Measurements from ENCODE around the gene YIF1B.

YIF1B gene

DNA sequence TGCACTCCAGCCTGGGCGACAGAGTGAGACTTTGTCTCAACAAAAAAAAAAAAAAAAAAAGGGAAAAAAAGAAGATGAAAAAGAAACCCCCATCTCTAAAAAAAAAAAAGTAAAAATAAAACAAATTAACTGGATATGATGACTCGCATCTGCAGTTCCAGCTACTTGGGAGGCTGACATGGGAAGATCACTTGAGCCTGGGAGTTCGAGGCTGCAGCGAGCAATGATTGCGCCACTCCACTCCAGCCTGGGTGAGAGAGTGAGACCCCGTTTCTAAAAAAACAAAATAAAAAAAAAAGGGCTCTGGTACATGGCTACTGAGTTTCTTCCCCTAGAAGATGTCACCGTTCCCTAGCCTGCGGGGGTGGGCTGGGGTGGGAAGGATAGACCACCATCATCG, 17.5 kb upstream of the YIF1B start:
- DNase-seq, result no peak

DNA sequence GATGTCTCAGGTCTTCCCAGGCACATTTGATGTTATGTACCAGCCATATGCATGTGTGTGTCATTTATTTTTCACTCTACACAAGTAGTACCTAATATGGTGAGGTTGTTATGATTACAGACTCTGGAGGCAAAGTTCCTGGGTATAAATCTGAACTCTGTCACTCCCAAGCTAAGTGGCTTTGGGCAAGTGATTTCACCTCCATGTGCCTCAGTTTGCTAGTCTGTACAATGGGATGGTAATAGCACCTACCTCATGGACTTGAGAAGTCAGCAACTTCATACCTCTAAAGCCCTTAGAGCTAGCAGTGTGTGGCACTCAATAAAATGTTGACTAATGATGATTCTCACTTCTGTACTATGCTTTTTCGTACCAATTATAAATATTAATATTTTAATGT, 16.0 kb upstream of the YIF1B start:
- DNase-seq, result no peak

DNA sequence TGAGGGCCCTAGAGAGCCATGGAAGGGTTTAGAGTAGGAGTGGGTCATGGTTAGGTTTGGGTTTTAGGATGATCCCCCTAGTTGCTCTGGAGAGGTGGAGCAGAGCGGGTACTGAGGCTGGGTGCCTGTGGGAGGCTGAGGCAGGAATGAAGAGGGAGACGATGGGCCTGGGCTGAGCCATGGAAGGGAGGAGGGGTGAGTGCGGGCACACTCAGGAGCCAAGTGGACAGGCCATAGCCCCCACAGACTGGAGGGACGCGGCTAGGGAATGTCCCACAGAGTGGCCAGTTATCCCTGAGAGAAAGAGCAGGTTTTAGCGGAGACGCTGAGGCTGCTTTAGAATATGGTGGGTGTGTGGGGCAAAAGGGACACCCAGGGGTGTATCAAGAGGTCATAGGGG, 13.9 kb upstream of the YIF1B start:
- no peak for DNase-seq

DNA sequence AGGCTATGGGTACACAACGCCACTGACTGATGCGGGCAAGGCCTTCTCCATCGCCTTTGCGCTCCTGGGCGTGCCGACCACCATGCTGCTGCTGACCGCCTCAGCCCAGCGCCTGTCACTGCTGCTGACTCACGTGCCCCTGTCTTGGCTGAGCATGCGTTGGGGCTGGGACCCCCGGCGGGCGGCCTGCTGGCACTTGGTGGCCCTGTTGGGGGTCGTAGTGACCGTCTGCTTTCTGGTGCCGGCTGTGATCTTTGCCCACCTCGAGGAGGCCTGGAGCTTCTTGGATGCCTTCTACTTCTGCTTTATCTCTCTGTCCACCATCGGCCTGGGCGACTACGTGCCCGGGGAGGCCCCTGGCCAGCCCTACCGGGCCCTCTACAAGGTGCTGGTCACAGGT, 10.8 kb upstream of the YIF1B start:
- DNase-seq, result no peak

DNA sequence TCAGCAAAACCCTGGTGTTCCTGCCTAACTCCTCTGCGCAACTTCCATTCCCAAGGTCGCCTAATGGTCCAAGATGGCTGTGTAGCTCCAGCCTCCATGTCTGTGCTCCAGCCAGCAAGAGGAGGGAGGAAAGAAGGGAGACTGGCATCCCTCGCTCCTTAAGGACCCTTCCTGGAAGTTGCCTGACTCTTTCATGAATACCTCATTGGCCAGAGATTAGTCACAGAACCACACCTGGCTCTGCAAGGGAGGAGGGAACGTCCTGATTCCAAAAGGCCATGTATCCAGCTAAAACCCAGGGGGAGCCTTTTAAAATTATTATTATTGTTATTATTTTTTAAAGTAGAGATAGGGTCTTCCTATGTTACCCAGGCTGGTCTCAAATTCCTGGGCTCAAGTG, 8.7 kb upstream of the YIF1B start:
- no peak for DNase-seq

DNA sequence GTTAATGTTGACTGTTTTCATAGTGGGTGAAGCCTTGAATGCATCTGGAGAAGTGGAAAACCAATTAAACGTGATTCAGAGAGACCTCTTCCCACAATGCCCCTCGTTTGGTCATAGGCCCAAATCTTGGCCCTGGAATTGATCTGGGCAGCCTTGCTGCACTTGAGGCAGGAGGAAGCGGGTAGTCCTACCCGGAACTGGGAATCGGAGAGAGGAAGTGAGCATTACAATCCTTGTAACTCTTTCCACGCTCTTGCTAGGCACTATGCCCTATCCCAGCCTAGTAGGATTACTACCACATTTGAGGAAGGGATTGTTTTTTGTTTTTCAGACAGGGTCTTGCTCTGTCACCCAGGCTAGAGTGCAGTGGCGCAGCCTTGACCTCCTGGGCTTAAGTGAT, 7.5 kb upstream of the YIF1B start:
- DNase-seq, result no peak

DNA sequence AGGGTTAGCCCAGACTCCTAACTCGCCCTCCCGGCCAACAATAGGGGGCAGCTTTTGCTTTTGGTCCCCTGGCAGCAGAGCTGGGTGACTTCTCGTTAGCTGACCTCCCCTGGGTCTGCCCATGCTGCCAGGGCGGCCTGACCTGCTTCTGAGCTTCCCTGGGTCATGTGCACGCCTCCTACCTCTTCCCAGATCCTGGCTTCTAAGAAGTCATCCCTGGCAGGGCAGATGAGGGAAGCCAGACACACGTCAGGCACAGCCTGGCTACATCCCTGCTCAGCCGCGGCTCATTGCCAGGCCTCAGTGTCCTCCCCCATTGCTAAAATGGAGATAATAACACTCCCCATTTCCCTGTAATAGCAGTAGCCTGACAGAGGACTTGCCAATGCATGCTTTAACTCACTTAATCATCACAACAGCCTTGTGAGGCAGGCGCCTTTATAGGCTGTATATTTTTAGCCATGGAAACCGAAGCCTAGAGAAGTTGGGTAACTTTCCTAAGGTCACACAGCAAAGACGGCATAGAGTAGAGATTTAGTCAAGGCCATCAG, 6.0 kb upstream of the YIF1B start:
- no peak for DNase-seq

DNA sequence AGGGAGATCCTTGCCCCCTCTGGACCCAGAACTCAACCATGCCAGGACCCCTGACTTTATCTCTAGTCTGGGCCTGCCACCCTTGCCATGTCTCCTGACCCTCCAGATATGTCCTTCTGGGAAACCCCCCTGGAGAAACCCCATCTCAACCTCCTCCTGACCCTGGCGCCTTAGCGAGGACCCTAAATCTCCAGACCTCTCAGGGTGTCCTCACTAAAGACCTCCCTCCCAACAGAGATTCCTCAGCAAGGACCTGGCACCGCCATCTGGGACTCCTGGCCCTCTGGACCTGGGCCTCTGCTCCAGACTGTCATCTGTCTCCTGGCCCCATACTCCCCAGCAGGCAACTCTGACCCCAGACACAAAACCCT, 5.2 kb upstream of the YIF1B start:
- no peak for DNase-seq

DNA sequence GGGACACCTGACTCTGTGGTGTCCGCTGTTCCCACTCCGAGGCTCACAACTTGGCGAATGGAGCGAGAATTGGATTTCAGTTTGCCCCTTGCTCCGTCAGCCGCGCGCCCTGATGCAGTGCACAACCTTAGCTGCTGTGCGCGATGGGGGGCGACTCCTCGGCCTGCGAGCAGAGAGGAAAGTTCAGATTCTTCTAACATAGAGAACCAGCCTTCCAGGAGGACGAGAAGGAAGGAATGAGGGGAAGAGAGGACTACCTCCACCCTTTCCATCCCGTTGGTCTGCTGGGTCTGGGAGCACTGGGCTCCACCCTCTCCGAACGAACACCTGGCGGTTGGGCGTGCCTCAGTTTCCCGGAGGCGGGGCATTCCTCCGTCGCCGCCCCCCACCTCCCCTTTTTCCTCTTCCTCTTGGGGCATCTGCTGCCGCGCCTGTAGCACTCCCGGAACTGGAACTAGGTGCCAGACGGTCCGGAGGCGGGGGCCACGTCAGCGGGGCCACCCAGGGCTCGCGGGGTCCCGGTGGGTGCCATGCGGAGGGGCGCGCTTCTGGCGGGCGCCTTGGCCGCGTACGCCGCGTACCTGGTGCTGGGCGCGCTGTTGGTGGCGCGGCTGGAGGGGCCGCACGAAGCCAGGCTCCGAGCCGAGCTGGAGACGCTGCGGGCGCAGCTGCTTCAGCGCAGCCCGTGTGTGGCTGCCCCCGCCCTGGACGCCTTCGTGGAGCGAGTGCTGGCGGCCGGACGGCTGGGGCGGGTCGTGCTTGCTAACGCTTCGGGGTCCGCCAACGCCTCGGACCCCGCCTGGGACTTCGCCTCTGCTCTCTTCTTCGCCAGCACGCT, 3.9 kb upstream of the YIF1B start, which contains the start of gene KCNK6:
Gene KCNK6 (plus strand): TSS at position 425 of the 838 bp plus-strand sequence. CDS start 106 bp downstream, at position 531.
- DNase-seq, result peak; percentile 38

DNA sequence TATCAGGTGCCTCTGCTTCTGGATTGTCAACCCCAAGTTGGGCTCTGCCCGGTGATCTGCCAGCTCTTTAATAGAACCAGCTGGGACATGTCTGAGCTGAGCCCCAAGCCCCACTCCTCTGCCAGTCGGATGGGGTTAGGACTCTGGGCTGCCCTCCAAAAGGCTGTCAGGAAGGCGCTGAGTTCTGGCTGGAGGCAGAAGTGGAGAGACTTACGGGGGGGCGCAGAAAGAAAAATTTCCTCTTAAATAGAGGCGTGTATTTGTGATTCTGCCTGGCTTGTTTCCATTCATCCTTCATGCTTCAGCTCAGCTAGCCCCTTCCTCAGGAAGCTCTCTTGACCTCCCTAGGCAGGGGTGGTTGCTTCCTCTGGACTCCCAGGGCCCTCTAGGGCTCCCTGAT, 2.9 kb upstream of the YIF1B start:
- DNase-seq, result no peak

DNA sequence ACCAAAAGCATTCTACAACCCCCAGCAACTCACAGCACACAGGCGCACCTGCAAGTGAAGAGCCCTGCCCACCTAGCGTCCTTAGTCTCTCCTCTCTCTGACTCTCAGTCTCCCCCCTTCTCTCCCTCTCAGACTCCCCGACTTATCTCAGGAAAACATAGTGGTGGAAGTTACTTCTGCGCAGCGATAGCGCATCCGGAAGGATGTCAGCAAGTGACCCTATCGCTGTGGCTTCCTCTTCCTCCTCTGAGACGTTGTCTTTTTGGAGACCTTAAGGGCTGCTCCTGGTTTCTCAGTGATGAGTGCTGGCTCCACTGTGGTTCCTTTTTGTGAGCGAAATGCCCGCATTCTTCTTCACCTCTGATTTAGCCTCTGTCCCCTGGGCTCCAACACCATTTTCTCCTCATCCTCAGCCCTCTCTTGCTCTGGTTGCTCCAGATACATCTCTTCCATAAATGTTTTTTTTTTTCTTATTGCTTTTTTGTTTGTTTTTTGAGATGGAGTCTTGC, 1.4 kb upstream of the YIF1B start:
- no peak for DNase-seq

DNA sequence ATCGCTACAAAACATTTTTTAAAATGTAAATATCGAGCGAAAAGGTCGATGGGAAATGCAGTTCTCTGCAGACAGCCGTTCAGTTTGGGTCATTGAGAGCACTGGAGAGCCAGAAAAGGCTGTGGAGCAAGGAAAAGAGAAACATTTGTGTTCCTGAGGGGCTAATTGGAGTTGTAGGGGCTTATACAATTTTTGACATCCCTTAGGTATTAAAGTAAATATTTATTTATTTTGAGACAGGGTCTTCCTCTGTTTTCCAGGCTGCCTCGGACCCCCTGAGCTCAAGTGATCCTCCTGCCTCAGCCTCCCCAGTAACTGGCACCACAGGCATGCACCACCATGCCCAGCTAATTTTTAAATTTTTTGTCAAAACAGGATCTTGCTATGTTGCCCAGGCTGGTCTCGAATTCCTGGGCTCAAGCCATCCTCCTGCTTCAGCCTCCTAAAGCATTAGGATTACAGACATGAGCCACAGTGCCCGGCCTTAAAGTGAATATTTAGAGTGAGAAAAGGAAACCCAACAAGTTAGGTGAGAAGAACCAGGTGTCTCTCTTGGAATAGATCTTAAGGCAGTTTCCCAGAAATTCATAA, 825 bp upstream of the YIF1B start:
- no peak for DNase-seq

DNA sequence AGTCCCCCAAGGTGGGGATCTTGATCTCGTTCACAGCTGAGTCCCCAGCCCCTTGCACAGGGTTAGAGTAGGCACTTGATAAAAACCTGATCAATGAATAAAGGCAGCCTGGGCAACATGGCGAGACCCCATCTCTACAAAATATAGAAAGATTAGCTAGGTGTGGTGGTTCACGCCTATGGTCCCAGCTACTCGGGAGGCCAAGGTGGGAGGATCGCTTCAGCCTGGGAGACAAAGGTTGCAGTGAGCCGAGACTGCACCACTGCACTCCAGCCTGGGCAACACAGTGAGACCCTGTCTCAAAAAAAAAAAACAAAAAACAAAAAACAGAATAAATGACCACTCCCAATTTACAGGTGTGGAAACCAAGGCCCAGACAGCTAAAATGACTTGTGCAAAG, 4.8 kb downstream of the YIF1B start:
- no peak for DNase-seq

DNA sequence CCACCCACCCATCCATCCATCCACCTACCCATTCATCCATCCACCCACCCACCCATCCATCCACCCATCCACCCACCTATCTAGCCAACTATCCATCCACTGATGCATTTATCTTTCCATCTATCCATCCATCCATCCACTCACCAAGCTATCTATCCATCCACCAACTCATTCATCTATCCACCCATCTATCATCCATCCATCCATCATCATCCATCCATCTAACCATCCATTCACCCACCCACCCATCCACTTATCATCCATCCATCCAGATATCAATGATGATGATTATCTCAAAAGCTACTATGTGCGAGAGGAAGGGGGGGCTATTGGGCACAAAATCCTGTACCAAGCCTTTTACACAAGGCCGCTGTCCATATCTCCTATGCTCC, 5.5 kb downstream of the YIF1B start:
- DNase-seq, result no peak

DNA sequence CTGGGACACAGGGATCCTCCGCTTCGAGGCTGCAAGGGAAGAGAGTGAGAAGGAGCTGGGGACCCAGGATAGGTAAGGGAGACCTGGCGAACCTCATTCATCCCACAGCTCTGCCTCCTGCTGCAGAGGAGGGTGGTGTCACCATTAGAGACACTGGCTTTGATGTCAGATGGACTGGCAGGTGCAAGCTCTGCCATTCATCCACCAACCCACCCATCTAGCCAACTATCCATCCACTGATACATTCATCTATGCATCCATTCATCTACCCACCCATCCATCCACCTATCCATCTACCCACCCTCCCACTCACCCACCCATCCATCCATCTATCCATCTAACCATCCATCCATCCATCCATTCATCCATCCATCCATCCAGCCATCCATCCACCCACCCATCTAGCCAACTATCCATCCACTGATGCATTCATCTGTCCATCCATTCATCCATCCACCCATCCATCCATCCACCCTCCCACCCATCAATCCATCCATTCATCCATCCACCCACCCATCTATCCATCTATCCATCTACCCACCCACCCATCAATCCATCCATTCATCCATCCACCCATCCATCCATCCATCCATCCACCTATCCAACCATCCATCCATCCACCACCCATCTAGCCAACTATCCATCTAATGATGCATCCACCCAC, 6.0 kb downstream of the YIF1B start:
- DNase-seq, result no peak

DNA sequence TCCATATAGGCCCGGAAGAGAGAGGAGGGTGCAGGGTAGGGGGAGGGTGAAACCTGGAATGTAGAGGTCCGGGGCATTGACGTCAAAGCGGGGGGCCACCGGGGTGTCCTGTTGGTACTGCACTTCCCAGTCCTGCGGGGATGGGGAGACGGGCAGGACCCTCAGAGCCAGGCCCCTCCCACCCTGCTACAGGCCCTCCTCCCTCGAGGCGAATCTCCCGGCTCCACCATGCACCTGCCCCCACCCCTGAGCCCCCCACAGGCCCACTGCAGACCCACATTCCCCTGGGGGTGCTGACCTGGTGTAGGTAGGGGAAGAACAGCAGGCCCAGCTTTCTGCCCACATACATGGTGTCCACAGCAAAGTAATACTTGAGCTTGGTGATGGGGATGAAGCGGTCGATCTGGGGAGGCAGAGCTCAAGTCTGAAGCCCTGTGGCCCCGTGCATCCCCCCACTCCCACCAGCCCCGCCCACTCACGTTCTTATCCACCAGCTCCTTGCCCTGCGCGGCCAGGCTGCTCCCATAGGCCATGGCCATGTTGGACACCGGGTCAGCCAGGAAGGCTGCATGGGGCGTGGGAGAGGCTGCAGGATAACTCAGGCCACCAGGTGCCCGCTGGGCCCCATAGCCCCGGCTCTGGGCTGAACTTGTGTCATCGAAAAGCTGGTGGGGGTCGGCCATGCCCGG, 6.7 kb downstream of the YIF1B start:
- no peak for DNase-seq

DNA sequence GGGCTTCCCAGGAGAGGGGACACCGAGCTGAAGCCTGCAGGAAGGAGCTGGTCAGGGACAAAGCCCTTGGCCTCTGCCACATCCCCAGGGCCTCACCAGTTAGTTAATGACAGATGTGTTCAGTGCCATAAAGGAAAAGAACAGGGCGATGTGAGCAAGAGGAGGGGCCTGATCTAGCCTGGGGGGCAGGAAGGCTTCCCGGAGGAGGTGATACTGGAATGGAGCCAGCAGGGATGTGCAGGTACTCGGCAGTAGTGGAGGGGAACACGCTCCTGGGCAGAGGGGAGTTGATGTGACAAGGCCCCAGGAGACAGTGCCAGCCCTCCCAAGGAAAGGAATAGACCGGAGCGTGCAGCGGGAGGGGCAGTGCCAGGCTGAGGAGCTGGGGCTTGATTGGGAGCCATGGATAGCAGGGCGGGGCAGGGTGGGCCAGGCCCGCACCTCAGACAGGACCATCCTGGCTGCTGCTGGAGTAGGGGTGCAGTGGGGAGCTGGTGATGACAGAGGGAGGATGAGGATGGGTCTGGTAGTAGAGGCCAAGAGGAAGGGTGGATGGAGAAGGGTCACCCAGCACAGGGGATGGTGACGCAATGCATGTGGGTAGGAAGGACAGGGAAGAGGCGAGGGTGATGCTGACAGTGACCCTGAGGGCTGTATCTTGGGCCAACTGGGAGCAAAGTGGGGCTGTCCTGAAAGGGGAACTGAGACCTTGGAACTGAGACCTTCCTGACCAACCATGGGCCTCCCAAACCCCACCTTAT, 7.6 kb downstream of the YIF1B start:
- DNase-seq, result no peak

DNA sequence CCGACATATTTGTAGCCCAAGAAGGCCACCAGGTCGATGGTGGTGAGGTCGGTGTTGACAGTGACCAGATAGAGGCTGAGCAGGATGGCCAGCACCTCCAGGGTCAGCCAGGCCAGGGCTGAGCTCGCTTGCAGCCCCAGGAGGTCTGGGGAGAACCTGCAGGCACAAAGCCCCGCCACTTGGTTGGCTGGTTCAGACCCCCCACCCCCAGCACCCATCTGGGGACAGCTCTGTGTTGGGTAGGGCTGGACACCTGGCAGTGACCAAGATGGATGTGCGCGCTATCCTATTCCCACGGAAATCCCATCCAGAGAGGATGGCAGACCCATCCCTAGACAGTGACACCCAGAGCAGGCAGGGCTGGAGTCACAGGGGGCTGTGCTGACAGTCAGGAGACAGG, 8.2 kb downstream of the YIF1B start:
- DNase-seq, result no peak

DNA sequence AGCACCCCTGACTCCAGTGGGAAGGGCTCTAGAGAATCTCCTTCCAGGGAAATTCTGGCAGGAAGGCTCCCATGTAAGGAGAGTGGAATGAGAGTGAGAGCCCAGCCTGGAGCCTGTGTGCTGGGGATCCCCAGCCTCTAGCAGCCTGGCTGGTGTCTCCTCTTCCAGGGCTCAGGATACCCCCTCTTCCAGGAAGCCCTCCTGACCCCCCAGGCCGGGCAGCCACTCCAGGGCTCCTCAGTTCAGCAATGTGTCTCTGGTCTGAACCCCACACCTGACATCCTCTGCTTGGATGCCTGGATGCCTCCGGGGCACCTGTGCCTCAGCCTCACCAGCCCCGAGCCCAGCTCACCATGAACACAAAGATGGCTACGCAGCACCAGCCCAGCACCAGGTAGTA, 8.7 kb downstream of the YIF1B start:
- no peak for DNase-seq

DNA sequence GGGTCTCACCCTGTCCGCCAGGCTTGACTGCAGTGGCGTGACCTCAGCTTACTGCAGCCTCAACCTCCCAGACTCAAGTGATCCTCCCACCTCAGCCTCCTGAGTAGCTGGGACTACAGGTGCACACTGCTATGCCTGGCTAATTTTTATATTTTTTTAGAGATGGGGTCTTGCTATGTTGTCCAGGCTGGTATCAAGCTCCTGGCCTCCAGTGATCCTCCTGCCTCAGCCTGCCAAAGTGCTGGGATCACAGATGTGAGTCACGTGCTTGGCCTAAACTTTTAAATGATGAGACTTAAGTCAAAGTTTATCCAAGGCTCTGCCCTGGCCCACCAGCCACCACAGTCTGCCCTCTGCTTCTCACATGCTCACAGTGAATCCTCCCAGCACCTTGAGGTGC, 9.5 kb downstream of the YIF1B start:
- no peak for DNase-seq

DNA sequence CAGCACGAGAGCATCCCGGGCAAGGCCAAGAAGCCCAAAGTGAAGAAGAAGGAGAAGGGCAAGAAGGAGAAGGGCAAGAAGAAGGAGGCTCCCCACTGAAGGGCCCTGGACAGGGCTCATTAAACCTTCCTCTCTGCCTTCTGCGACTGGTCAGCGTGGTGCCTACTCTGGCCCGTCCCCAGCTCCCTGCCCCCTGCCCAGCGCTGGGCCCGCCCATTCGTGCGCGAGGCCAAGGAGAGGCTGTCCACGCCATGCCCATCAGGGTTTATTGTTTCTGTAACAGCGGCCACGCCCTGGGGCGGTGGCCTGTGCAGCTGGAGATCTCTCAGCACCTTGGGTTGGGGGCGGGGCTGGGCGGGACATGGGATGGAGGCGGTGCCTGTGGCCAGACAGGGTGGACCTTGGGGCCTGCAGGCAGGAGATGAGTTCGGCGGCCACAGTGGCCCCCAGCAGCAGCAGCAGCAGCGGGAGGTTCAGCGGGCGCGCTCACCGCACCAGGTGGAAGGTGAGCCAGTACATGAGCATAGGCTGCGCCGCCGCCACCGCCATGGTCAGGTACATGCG, 10.8 kb downstream of the YIF1B start:
- DNase-seq, result no peak

DNA sequence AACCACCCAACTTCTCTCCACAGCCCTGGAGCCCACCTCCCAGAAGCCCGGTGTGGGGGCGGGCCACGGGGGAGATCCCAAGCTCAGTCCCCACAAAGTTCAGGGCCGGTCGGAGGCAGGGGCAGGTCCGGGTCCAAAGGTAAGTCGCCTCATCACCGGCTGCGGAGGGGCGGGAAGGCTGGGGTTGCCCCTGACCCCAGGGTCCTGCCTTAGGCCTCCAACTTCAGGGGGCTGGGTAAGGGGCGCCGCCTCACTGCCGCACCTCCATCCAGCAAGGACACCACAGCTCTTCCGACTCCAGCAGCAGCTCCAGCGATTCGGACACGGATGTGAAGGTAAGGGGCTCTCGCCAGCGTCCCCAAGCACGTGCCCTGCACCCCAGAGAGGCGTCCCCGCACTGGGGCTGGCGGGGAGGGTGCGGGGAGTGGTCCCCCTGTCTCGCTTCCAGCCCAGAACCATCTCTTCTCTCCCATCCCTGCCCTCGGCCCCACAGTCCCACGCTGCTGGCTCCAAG, 11.3 kb downstream of the YIF1B start:
- no peak for DNase-seq
